ENCODE measurements around the gene TM9SF1. TPM values are rescaled to one million over a fixed set of nuclear protein-coding genes. Genes with fewer than 3 reads are reported as not detected.

Gene TM9SF1
- total and polyA plus RNA-seq, 9 of the 15 experiments (the other 6 are each of a cell fraction or from before 2014, with no cell fraction given): 5.3 to 20.3 (median 11.8) TPM

- TF ChIP-seq CCNT2 (IDR thresholded peaks at IDR 0.05; ENCODE audit: borderline replicate concordance, extremely low read depth, insufficient read length, low read depth, low read length) (no peak), PML (IDR thresholded peaks at IDR 0.05; ENCODE audit: low read length) (0 out of 2 replicates have a peak, but pooled peaks have one; percentile 30), ZNF134 (CRISPR knock-in tag; conservative IDR thresholded peaks at IDR 0.05) (no peak), CEBPB (tag; IDR thresholded peaks at IDR 0.05) (no peak), NBN (IDR thresholded peaks at IDR 0.05; ENCODE audit: low read depth) (0 out of 2 replicates have a peak, but pooled peaks have one; percentile 3), ZNF165 (CRISPR knock-in tag; IDR thresholded peaks at IDR 0.05; ENCODE audit: borderline replicate concordance) (no peak), ZNF212 (CRISPR knock-in tag; IDR thresholded peaks at IDR 0.05) (no peak), ZBTB1 (CRISPR knock-in tag; IDR thresholded peaks at IDR 0.05; ENCODE audit: borderline replicate concordance, low read depth) (no peak), EGR1 (conservative IDR thresholded peaks at IDR 0.05) (0 out of 2 replicates have a peak, but pooled peaks have one; percentile 4), PHF20 (IDR thresholded peaks at IDR 0.05; ENCODE audit: partially characterized antibody) (no peak), SOX6 (IDR thresholded peaks at IDR 0.05) (no peak), ELF1 (tag; IDR thresholded peaks at IDR 0.05) (peak; percentile 61), ASH1L (IDR thresholded peaks at IDR 0.05; ENCODE audit: borderline replicate concordance, low read depth, partially characterized antibody) (no peak), FIP1L1 (IDR thresholded peaks at IDR 0.05; ENCODE audit: low read depth, low read length, poor library complexity, severe bottlenecking) (peak; percentile 48), HLTF (IDR thresholded peaks at IDR 0.05) (no peak), ZNF239 (CRISPR knock-in tag; IDR thresholded peaks at IDR 0.05) (no peak), HBP1 (CRISPR knock-in tag; IDR thresholded peaks at IDR 0.05) (no peak), TSC22D4 (tag; IDR thresholded peaks at IDR 0.05) (no peak), RCOR1 (IDR thresholded peaks at IDR 0.05; ENCODE audit: borderline replicate concordance in 1 of 2, low read depth in 2 of 2, low read length in 2 of 2) (peak in 1 of 2 experiments; percentile 32; a peak in 1 of 4 replicates), POLR2B (IDR thresholded peaks at IDR 0.05; ENCODE audit: low read depth, partially characterized antibody) (no peak), HDGF (IDR thresholded peaks at IDR 0.05) (no peak), NFYB (IDR thresholded peaks at IDR 0.05; ENCODE audit: extremely low read depth, insufficient read length) (peak; percentile 67), HMGN3 (IDR thresholded peaks at IDR 0.05; ENCODE audit: borderline replicate concordance, extremely low read depth, insufficient read length, low read depth, low read length) (no peak)
- TF ChIP-seq, protein P1, sequence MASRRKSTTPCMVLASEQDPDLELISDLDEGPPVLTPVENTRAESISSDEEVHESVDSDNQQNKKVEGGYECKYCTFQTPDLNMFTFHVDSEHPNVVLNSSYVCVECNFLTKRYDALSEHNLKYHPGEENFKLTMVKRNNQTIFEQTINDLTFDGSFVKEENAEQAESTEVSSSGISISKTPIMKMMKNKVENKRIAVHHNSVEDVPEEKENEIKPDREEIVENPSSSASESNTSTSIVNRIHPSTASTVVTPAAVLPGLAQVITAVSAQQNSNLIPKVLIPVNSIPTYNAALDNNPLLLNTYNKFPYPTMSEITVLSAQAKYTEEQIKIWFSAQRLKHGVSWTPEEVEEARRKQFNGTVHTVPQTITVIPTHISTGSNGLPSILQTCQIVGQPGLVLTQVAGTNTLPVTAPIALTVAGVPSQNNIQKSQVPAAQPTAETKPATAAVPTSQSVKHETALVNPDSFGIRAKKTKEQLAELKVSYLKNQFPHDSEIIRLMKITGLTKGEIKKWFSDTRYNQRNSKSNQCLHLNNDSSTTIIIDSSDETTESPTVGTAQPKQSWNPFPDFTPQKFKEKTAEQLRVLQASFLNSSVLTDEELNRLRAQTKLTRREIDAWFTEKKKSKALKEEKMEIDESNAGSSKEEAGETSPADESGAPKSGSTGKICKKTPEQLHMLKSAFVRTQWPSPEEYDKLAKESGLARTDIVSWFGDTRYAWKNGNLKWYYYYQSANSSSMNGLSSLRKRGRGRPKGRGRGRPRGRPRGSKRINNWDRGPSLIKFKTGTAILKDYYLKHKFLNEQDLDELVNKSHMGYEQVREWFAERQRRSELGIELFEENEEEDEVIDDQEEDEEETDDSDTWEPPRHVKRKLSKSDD (conservative IDR thresholded peaks at IDR 0.05; ENCODE audit: low read length): no peak
Measured at GRCh38 chr14:24146978-24147760, 48.1 kb downstream of the TM9SF1 start, which contains the start of gene RNF31 (continued).
